Thyroid gland (tissue), 4 donors: ENCODE measurements around the gene CFAP53.

Experiments used
- CTCF ChIP-seq, 6 experiments: fragments of 200-600 bp in 3 of 6; fragments of 450-650 bp in 3 of 6; sonication (generic) in 3 of 6; IDR thresholded peaks; one replicate each; pipeline ENCODE4 v1.5.1; 2016 to 2019; ENCODE audit warnings: antibody characterized with exemption in 6 of 6, mild to moderate bottlenecking in 2 of 6, inconsistent platforms in 1 of 6, moderate library complexity in 1 of 6
- POLR2A ChIP-seq, 2 donors: fragments of 450-650 bp; IDR thresholded peaks; one replicate each; pipeline ENCODE4 v1.6.1; 2017; ENCODE audit warnings: antibody characterized with exemption in 2 of 2, mild to moderate bottlenecking in 2 of 2, moderate library complexity in 1 of 2

DNA sequence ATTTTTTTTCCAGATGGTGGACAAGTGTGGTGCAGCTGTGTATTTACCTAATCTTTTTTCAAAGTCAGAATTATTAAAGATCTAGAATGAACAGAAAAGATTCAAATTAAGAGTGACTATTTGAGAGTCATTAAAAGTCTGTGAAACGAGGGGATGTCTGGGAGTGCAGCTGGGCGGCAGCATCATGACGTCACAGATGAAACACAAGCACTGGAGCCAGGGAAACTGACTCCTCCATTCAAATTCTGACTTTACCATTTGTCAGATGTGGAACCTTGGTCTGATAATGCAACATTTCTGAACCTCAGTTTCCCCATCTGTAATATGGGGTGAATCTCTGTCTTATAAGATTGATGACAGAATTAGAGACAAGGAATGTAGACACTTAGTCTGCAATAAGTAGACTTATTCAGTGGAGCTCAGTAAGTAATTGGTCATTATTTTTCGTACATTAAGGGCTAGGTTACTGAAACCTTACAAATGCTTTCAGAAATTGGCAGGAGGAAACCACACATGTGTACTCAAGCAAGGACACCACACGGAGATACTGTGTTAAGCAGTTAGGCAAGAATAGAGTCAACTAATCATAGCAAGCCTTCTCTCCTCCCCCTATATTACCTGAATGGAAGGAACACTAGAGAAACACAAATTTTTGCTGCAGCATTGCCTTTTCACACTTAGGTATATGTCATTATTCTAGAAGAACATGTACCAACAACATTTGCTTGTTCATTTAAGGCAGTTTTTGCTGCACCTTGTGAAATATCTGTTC lies 49.0 kb upstream of the CFAP53 start:
- TF ChIP-seq CTCF (IDR thresholded peaks at IDR 0.05) (no peak), POLR2A (IDR thresholded peaks at IDR 0.05) (no peak)
